ENCODE measurements around the gene C8A.

C8A gene

GRCh38 chr1:56854521-56855099 lies at the start of gene C8A:
Gene C8A (plus strand): TSS chr1:56854797. CDS start chr1:56854902, 105 bp downstream.
- DNase-seq (ENCODE audit: low read depth in 2 of 2, low spot score in 1 of 2), result no peak

GRCh38 chr1:56806804-56807203 lies 47.8 kb upstream of the C8A start:
- no peak for DNase-seq (ENCODE audit: low read depth in 2 of 2, low spot score in 1 of 2)

DNA sequence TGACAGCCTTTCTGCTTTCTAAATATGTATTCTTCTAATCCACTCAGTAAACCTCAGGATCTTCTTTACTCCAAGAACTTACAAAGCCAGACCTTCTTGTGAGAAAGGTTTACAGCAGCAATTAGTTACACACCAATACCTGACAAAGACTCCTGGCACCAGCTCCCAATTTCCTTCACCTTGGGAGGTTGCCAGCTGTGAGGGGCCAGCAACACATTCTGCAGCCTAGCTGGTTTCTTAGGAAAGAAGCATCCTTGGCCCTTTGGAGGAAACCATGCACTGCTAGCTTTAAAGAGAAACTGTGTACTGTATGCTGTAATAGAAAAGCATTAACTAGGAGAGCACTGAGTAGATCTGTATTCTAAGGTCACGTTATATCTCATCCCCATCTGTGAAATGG lies 46.2 kb upstream of the C8A start:
- DNase-seq (ENCODE audit: low read depth in 2 of 2, low spot score in 1 of 2), result no peak

DNA sequence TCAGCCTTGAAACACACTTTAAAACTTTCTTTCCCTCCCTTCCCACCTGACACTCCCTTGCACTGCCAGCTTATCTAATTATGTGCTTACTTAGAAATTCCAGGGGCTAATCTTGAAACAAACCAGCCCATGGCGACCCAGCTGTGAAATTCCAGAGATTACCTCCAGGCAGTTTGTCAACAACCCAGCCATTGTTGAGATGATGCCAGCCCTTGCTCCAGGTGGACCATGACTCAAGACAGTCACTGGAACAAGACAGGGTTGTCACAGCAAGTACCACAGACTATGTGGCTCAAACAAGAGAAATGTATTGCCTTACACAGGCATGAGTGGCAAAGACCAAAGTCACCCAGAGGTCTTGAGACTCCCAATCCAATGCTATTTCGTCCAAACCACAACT lies 43.3 kb upstream of the C8A start:
- no peak for DNase-seq (ENCODE audit: low read depth in 2 of 2, low spot score in 1 of 2)

GRCh38 chr1:56814205-56814604 lies 40.4 kb upstream of the C8A start:
- no peak for DNase-seq (ENCODE audit: low read depth in 2 of 2, low spot score in 1 of 2)

- DNase-seq (ENCODE audit: low read depth in 2 of 2, low spot score in 1 of 2), result no peak
Measured at GRCh38 chr1:56816264-56816663, 38.3 kb upstream of the C8A start.

DNA sequence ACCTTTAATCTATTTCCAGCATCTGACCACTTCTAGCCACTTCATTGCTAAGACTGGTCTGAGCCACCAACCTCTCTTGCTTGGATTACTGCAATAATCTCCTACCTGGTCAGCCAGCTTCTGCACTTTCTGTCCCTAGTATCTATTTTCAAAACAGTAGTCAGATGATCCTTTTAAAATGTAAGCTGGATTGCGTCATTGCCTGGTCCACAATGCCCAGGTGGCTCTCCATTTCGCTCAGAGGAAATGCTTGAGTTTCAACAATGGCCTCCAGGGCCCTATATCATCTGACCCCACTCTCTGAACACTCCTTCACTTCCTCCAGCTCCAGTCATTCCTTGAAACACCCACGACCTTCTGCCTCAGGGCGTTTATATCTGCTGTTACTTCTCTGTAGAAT lies 37.7 kb upstream of the C8A start:
- no peak for DNase-seq (ENCODE audit: low read depth in 2 of 2, low spot score in 1 of 2)

DNA sequence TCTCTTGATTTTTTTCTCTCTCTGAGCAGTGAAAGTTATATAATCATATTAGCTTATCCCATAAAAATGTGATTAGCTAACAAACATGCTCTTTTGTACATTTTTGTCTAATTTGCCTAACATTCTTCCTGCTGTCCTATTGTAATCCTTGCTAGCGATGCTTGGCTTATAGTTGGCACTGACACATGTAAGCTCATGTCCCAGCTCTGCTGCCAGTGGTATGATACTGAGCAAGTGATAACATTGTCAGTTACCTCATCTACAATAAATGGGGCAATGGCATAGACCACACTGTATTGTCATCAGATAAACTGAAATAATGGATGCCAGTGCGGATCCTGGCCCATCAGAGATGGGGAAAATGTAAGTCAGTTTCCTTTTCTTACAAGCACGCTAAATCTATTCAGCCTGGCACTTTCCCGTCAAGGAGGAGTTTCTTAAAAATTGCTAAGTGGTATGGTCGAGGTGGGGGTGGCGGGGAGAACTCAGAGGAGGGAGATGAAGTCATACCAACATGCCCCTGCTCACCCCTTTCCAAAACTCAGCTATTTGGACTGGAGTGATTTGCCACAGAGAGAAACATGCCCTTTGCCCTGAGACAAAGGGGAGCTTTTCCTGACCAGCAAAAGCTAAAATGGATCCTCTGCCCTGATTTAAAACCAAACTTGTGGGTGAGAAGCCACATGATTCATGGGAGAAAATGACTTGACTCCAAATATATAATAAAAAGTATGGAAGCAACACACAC lies 36.7 kb upstream of the C8A start:
- no peak for DNase-seq (ENCODE audit: low read depth in 2 of 2, low spot score in 1 of 2)

- DNase-seq (ENCODE audit: low read depth in 2 of 2, low spot score in 1 of 2), result no peak
Measured at GRCh38 chr1:56819387-56819899, 35.2 kb upstream of the C8A start, which contains the start of gene FYB2. Gene FYB2 (minus strand): TSS chr1:56819404. CDS start chr1:56819290, 114 bp downstream.

DNA sequence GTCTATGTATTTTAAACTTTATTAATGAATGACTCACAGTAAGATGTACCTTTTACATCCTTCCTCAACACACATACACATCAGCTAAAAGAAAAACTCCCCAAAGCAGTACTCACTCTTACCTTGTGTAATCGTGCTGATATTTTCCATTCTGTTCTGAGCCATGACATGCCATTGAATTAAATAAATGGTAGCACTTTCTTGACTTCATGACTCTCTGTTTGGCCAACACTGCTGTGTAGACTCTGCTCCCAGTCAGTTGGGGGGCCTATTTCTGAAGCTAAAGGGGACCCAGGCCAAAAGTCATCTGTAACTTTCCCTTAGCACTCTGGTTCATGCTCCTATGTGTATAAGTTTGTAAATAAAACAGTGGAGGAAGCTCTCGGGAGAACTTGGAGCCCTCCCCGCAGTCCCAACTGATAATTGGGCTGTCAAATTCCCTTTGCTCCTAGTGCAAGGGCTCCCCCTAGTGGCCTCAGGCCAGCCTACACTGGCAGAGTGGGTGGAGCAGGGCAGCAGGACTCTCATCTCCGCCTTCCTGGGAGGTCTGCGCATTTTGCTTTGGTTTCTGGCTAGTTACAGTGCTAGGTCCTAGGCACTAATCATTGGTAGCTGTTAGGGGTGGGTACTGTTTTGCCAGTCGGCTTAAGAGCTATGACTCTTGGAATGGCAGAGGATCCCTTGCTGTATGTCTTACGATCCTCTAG lies 33.7 kb upstream of the C8A start:
- peak; percentile 15 to 41 for DNase-seq (ENCODE audit: low read depth in 2 of 2, low spot score in 1 of 2)

- no peak for DNase-seq (ENCODE audit: low read depth in 2 of 2, low spot score in 1 of 2)
Measured at GRCh38 chr1:56821462-56821797, 33.2 kb upstream of the C8A start.

DNA sequence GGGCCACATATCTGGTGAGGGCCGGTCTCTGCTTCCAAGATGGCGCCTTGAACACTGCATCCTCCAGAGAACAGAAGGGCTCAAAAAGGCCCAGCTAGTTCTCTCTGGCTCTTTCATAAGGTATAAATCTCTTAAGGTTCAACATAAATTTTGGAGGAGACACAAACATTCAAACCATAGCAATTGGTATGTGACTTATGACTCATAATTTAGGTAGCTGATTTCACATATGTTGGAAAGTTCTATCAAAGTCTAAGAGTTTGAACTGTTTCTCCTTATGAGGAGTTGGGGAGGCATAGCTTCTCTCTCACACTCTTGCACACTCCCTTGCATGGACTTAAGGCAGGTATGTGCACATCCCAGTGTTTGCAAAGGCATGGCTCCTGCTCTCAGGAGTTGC lies 30.3 kb upstream of the C8A start:
- DNase-seq (ENCODE audit: low read depth in 2 of 2, low spot score in 1 of 2), result no peak

GRCh38 chr1:56824938-56825337 lies 29.7 kb upstream of the C8A start:
- no peak for DNase-seq (ENCODE audit: low read depth in 2 of 2, low spot score in 1 of 2)

GRCh38 chr1:56825436-56825835 lies 29.2 kb upstream of the C8A start:
- DNase-seq (ENCODE audit: low read depth in 2 of 2, low spot score in 1 of 2), result no peak

- no peak for DNase-seq (ENCODE audit: low read depth in 2 of 2, low spot score in 1 of 2)
Measured at GRCh38 chr1:56827711-56828110, 26.9 kb upstream of the C8A start.

DNA sequence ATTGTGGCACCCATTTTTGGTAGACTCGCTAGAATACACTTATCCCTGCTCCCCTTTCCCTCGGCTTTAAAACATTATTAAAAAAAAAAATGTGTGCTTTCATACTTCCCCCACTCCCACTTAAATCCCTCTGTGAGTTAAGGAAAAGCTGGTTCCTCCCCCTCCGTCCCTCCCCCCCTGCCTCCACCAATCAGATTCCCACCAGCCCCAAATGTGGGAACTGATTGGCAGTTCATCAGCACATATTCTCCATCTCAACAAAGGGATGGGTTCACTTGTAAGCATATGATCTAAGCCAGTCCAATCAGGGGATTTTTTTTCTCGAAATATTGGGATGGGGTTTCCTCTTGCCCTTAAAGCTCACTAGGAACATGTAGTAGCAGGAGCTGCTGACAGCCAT lies 24.5 kb upstream of the C8A start:
- no peak for DNase-seq (ENCODE audit: low read depth in 2 of 2, low spot score in 1 of 2)

DNA sequence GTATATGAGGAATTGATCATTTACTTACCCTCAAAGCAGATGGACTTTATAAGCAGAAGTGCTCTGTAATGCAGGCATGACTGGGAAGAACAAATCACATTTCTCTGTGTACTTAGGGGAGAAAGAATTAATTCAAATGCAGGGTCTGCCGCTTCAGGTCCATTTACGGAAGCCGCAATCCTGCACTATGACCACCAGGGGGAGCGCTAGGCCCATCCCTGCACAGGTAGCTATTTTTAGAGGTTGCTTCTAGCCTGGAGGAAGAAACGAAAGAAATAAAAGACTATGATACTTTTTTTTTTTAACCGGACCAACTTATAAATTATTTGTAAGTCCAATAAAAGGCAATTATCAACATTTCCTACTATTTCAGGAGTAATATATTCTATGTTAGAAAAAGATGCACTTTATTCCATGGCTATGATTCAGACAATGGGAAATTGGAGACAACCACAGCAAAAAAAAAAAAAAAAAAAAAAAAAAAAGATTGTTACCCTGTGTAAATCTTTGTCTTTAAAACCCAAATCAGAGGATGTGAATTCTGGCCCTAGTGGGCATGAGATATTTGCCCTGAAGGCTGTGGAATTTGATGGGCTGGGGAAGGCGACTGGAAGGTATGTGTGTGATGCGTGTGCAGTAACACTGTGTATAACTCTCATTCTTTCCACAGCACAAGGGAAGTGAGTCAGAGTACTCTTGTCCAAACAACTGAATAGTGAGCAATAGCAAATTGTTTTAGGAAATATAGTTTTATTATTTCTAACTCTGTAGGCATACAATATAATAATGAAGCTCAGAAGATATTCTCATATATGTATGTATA lies 22.5 kb upstream of the C8A start:
- peak; percentile 28 to 41 for DNase-seq (ENCODE audit: low read depth in 2 of 2, low spot score in 1 of 2)

DNA sequence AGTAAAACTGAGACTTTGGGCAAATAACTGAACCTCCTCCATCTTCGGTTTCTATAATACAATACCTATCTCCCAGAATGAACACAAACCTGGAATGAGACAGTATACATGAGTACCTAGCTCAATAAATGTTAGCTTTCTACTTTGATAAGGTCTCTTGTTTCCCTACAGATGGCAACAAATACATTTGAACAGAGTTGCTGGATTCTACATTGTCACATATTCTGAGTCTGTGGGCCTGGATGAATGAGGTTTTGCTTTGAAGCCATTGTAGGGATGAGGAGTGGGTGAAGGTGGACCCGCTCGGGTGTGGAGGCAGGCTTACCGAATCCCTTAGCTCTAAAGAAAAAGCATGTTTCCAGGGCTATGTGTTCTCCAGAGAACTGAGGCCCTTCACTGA lies 21.5 kb upstream of the C8A start:
- no peak for DNase-seq (ENCODE audit: low read depth in 2 of 2, low spot score in 1 of 2)

GRCh38 chr1:56834137-56834900 lies 20.3 kb upstream of the C8A start:
- no peak for DNase-seq (ENCODE audit: low read depth in 2 of 2, low spot score in 1 of 2)

DNA sequence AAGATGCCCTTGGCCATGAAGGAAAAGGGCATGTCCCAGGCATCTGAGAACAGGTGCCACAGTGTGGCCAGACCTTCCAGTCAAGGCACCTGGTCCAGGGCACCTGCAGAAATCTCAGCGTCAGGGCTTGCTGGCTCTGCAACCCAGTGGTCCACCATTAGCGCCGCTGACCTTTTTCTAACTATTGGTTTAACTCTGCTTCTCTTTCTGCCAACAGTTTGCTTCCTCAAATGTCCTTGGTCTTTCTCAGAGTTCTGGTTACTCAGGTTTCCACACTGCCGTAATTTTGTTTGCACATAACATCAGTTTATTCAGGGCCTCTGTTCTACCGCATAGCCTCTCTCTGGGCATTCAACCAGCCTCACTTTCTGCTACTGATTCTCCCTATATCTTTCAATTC lies 18.9 kb upstream of the C8A start:
- no peak for DNase-seq (ENCODE audit: low read depth in 2 of 2, low spot score in 1 of 2)

DNA sequence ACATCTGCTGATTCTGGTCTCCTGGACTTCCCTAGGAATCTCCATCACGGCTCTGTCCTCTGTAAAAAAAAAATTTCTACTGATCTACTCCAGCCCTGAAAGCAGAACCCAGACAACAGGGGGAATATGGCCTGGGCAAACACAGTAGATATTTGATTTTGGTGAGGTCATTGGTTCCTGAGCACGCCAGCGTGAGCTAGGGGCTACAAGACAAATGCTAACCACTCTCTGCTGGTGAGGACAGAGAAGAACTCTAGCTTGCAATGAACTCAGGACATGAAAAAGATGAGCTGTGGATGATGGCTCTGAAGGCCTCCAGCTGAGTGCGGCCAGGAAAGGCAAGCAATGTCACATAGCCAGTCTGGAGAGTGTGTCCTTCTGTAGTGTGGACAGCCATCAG lies 18.2 kb upstream of the C8A start:
- DNase-seq (ENCODE audit: low read depth in 2 of 2, low spot score in 1 of 2), result no peak
